ENCODE measurements around the gene GDPD4.
"Not testable (repeated sequence)": the region's sequence is repeated elsewhere in the genome, so short reads cannot be mapped to it uniquely, and the experiment has no call there.

Gene GDPD4

GRCh38 chr11:77316733-77317342 is 15.4 kb upstream of the GDPD4 start:
- H3K9me3 ChIP-seq (ENCODE audit: insufficient read depth, low read depth, low read length) = no peaks in the 10 kb centered on the region
- H3K36me3 ChIP-seq (ENCODE audit: insufficient read depth, low read depth, low read length) = peaks cover 4% of the 10 kb centered on the region
- no peak overlapping the region for H3K4me3 ChIP-seq (ENCODE audit: low read length)
- no peak overlapping the region for H3K27ac ChIP-seq (ENCODE audit: low read length)
- H3K4me1 ChIP-seq (ENCODE audit: insufficient read depth, low read length) = no peaks in the 10 kb centered on the region
- H3K27me3 ChIP-seq (ENCODE audit: insufficient read depth, low read length) = no peaks in the 10 kb centered on the region
- H3K9ac ChIP-seq (ENCODE audit: low read depth, low read length) = no peak overlapping the region

- Histone ChIP-seq H3K4me3 (ENCODE audit: low read length) (no peak overlapping the region), H3K9me3 (ENCODE audit: insufficient read depth, low read depth, low read length) (no peaks in the 10 kb centered on the region), H3K27me3 (ENCODE audit: insufficient read depth, low read length) (no peaks in the 10 kb centered on the region), H3K9ac (ENCODE audit: low read depth, low read length) (no peak overlapping the region), H3K4me1 (ENCODE audit: insufficient read depth, low read length) (no peaks in the 10 kb centered on the region), H3K27ac (ENCODE audit: low read length) (no peak overlapping the region), H3K36me3 (ENCODE audit: insufficient read depth, low read depth, low read length) (no peaks in the 10 kb centered on the region)
Measured at GRCh38 chr11:77312107-77312506, 10.6 kb upstream of the GDPD4 start.

GRCh38 chr11:77311701-77312100 is 10.2 kb upstream of the GDPD4 start:
- H3K36me3 ChIP-seq (ENCODE audit: insufficient read depth, low read depth, low read length) = no peaks in the 10 kb centered on the region
- no peaks in the 10 kb centered on the region for H3K27me3 ChIP-seq (ENCODE audit: insufficient read depth, low read length)
- H3K4me1 ChIP-seq (ENCODE audit: insufficient read depth, low read length) = no peaks in the 10 kb centered on the region
- H3K9ac ChIP-seq (ENCODE audit: low read depth, low read length) = no peak overlapping the region
- H3K27ac ChIP-seq (ENCODE audit: low read length) = no peak overlapping the region
- no peaks in the 10 kb centered on the region for H3K9me3 ChIP-seq (ENCODE audit: insufficient read depth, low read depth, low read length)
- H3K4me3 ChIP-seq (ENCODE audit: low read length) = no peak overlapping the region

GRCh38 chr11:77310721-77311120 is 9.2 kb upstream of the GDPD4 start:
- Histone ChIP-seq H3K4me3 (ENCODE audit: low read length) (no peak overlapping the region), H3K9me3 (ENCODE audit: insufficient read depth, low read depth, low read length) (no peaks in the 10 kb centered on the region), H3K36me3 (ENCODE audit: insufficient read depth, low read depth, low read length) (no peaks in the 10 kb centered on the region), H3K27me3 (ENCODE audit: insufficient read depth, low read length) (no peaks in the 10 kb centered on the region), H3K9ac (ENCODE audit: low read depth, low read length) (no peak overlapping the region), H3K4me1 (ENCODE audit: insufficient read depth, low read length) (no peaks in the 10 kb centered on the region), H3K27ac (ENCODE audit: low read length) (no peak overlapping the region)

- H3K4me1 ChIP-seq (ENCODE audit: insufficient read depth, low read length) = no peaks in the 10 kb centered on the region
- no peak overlapping the region for H3K9ac ChIP-seq (ENCODE audit: low read depth, low read length)
- H3K9me3 ChIP-seq (ENCODE audit: insufficient read depth, low read depth, low read length) = no peaks in the 10 kb centered on the region
- H3K4me3 ChIP-seq (ENCODE audit: low read length) = no peak overlapping the region
- H3K36me3 ChIP-seq (ENCODE audit: insufficient read depth, low read depth, low read length) = no peaks in the 10 kb centered on the region
- no peak overlapping the region for H3K27ac ChIP-seq (ENCODE audit: low read length)
- H3K27me3 ChIP-seq (ENCODE audit: insufficient read depth, low read length) = no peaks in the 10 kb centered on the region
Measured at GRCh38 chr11:77309401-77310085, 8.1 kb upstream of the GDPD4 start.

- Histone ChIP-seq H3K27ac (ENCODE audit: low read length) (no peak overlapping the region), H3K36me3 (ENCODE audit: insufficient read depth, low read depth, low read length) (no peaks in the 10 kb centered on the region), H3K9ac (ENCODE audit: low read depth, low read length) (no peak overlapping the region)
Measured at GRCh38 chr11:77308838-77309237, 7.4 kb upstream of the GDPD4 start.

GRCh38 chr11:77303328-77303727 is 1.8 kb upstream of the GDPD4 start:
- H3K9me3 ChIP-seq (ENCODE audit: insufficient read depth, low read depth, low read length) = no peaks in the 10 kb centered on the region
- H3K27me3 ChIP-seq (ENCODE audit: insufficient read depth, low read length) = no peaks in the 10 kb centered on the region
- no peak overlapping the region for H3K27ac ChIP-seq (ENCODE audit: low read length)
- no peaks in the 10 kb centered on the region for H3K36me3 ChIP-seq (ENCODE audit: insufficient read depth, low read depth, low read length)
- no peaks in the 10 kb centered on the region; the same call in 1 of the 2 replicates for H3K4me1 ChIP-seq (ENCODE audit: insufficient read depth, low read length)
- no peak overlapping the region for H3K9ac ChIP-seq (ENCODE audit: low read depth, low read length)
- no peak overlapping the region for H3K4me3 ChIP-seq (ENCODE audit: low read length)

More at GRCh38 chr11:77308838-77309237, 7.4 kb upstream of the GDPD4 start:
- Histone ChIP-seq H3K4me3 (ENCODE audit: low read length) (no peak overlapping the region), H3K9me3 (ENCODE audit: insufficient read depth, low read depth, low read length) (no peaks in the 10 kb centered on the region), H3K4me1 (ENCODE audit: insufficient read depth, low read length) (no peaks in the 10 kb centered on the region), H3K27me3 (ENCODE audit: insufficient read depth, low read length) (no peaks in the 10 kb centered on the region)

- no peak overlapping the region for H3K9ac ChIP-seq (ENCODE audit: low read depth, low read length)
- H3K4me3 ChIP-seq (ENCODE audit: low read length) = no peak overlapping the region
- H3K36me3 ChIP-seq (ENCODE audit: insufficient read depth, low read depth, low read length) = no peaks in the 10 kb centered on the region
- H3K27me3 ChIP-seq (ENCODE audit: insufficient read depth, low read length) = no peaks in the 10 kb centered on the region
- no peak overlapping the region for H3K27ac ChIP-seq (ENCODE audit: low read length)
- H3K9me3 ChIP-seq (ENCODE audit: insufficient read depth, low read depth, low read length) = no peaks in the 10 kb centered on the region
- H3K4me1 ChIP-seq (ENCODE audit: insufficient read depth, low read length) = no peaks in the 10 kb centered on the region; the same call in 1 of the 2 replicates
Measured at GRCh38 chr11:77302752-77303151, 1.3 kb upstream of the GDPD4 start.

GRCh38 chr11:77300695-77301094 is 791 bp downstream of the GDPD4 start:
- Histone ChIP-seq H3K4me1 (ENCODE audit: insufficient read depth, low read length) (no peaks in the 10 kb centered on the region; the same call in 1 of the 2 replicates), H3K27ac (ENCODE audit: low read length) (no peak overlapping the region), H3K4me3 (ENCODE audit: low read length) (no peak overlapping the region), H3K9me3 (ENCODE audit: insufficient read depth, low read depth, low read length) (no peaks in the 10 kb centered on the region), H3K27me3 (ENCODE audit: insufficient read depth, low read length) (no peaks in the 10 kb centered on the region), H3K36me3 (ENCODE audit: insufficient read depth, low read depth, low read length) (no peaks in the 10 kb centered on the region), H3K9ac (ENCODE audit: low read depth, low read length) (no peak overlapping the region)

GRCh38 chr11:77300028-77300427 is 1.5 kb downstream of the GDPD4 start:
- not testable (repeated sequence) for H3K27me3 ChIP-seq (ENCODE audit: insufficient read depth, low read length); H3K4me1 ChIP-seq (ENCODE audit: insufficient read depth, low read length); H3K9me3 ChIP-seq (ENCODE audit: insufficient read depth, low read depth, low read length); H3K9ac ChIP-seq (ENCODE audit: low read depth, low read length); H3K27ac ChIP-seq (ENCODE audit: low read length); H3K36me3 ChIP-seq (ENCODE audit: insufficient read depth, low read depth, low read length); H3K4me3 ChIP-seq (ENCODE audit: low read length)

GRCh38 chr11:77299528-77299993 is 1.9 kb downstream of the GDPD4 start:
- Histone ChIP-seq H3K9ac (ENCODE audit: low read depth, low read length) (no peak overlapping the region), H3K27me3 (ENCODE audit: insufficient read depth, low read length) (no peaks in the 10 kb centered on the region), H3K36me3 (ENCODE audit: insufficient read depth, low read depth, low read length) (no peaks in the 10 kb centered on the region), H3K9me3 (ENCODE audit: insufficient read depth, low read depth, low read length) (no peaks in the 10 kb centered on the region), H3K4me3 (ENCODE audit: low read length) (no peak overlapping the region), H3K27ac (ENCODE audit: low read length) (no peak overlapping the region), H3K4me1 (ENCODE audit: insufficient read depth, low read length) (no peaks in the 10 kb centered on the region; the same call in 1 of the 2 replicates)

GRCh38 chr11:77294040-77294439 is 7.4 kb downstream of the GDPD4 start:
- Histone ChIP-seq H3K27ac (ENCODE audit: low read length) (no peak overlapping the region), H3K4me1 (ENCODE audit: insufficient read depth, low read length) (no peaks in the 10 kb centered on the region), H3K9me3 (ENCODE audit: insufficient read depth, low read depth, low read length) (no peaks in the 10 kb centered on the region), H3K27me3 (ENCODE audit: insufficient read depth, low read length) (no peaks in the 10 kb centered on the region), H3K36me3 (ENCODE audit: insufficient read depth, low read depth, low read length) (no peaks in the 10 kb centered on the region), H3K4me3 (ENCODE audit: low read length) (no peak overlapping the region), H3K9ac (ENCODE audit: low read depth, low read length) (no peak overlapping the region)

Data from iPS-20b (cell line).